ENCODE data around the gene FMNL2.

FMNL2 gene

DNA sequence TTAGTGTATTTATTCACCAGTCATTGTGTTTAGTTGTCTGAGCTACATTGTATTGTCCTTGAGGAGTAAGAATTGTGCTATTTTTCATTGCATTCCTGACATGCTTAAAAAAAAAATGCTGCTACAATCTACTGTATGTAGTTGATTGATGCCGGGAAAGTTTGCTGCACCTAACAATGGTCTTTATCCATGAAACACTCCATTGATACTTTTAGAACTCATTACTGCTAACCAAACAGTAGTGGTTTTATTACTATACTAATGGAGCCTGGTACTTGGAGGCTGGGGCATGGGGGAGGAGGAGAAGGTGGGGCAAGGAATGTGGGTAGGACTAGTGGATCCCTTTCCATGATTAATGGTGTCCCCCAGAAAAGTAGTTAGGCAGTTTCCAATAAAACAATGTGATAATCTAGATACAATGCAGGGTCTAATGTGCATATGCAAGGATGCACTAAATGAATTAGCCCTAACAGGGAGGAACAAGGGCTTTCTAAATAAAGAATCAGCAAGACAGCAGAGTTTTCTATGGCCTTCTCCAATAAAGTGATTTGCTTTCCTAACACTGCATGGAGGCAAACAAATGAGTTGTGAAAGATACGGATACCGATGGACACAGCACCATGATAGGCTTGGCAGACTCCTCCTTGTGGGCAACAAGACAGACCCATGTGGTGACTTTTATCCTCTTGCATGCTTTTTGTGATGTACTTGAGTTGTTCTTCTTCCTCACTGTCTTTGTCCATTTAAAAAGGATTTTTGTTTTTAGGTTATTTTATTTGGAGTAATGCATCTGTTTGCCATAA lies 78.5 kb downstream of the FMNL2 start:
- no peaks in the 10 kb centered on the region for H3K36me3 ChIP-seq (ENCODE audit: control insufficient read depth in 2 of 2, insufficient read depth in 2 of 2, low read length in 2 of 2)
- H3K9ac ChIP-seq (ENCODE audit: low read length in 2 of 2): no peak overlapping the region
- H3K27ac ChIP-seq (ENCODE audit: low read length): no peak overlapping the region
- H3K9me3 ChIP-seq (ENCODE audit: control insufficient read depth in 2 of 2, low read length in 2 of 2): no peaks in the 10 kb centered on the region
- no peaks in the 10 kb centered on the region for H3K27me3 ChIP-seq (ENCODE audit: control insufficient read depth in 1 of 2, insufficient read depth in 2 of 2, low read length in 2 of 2)
- no peak overlapping the region for H3K4me3 ChIP-seq (ENCODE audit: low read length in 2 of 2)
- no peaks in the 10 kb centered on the region for H3K4me1 ChIP-seq (ENCODE audit: control insufficient read depth, insufficient read depth, low read length)

DNA sequence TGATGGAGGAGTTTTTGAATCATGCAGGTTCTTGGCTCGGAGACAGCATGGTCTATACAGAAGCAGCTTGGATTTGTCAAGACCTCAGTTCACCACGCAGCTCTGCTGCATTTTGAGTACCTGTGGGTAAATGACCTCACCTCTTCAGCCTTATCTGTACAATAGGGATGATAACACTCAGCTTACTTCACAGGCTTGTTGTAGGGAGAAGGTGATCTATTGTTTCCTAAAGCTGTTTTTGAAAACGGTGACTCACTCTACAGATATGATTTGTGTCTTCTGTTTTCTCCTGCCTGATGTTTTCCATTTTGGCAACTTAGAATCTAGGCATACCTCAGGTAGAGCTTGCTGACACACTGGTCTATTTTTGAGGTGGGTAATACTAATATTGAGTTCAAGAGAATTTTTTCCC lies 80.3 kb downstream of the FMNL2 start:
- H3K4me1 ChIP-seq (ENCODE audit: control insufficient read depth, insufficient read depth, low read length): no peaks in the 10 kb centered on the region

DNA sequence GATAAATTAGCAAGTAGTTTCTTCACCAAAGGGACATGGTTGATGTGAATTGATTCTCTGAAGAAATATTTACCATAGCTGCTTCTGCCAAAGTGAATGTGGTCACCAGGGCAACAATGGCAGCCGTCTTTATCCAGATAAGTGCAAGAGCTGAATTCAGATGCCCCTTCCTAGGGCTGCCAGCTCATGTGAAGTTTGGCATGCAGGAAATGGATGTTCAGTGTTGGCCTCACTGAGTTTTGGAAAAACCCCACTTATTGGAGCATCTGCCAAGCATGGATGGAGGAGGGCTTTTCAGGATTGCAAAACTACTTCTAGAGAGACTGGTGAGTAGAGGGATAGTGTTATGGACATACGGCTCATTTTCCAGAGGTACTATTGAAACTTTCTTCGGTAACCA lies 80.8 kb downstream of the FMNL2 start:
- no peaks in the 10 kb centered on the region for H3K4me1 ChIP-seq (ENCODE audit: control insufficient read depth, insufficient read depth, low read length)
- no peaks in the 10 kb centered on the region for H3K9me3 ChIP-seq (ENCODE audit: control insufficient read depth in 2 of 2, low read length in 2 of 2)
- no peak overlapping the region for H3K4me3 ChIP-seq (ENCODE audit: low read length in 2 of 2)
- H3K27ac ChIP-seq (ENCODE audit: low read length): no peak overlapping the region
- no peak overlapping the region for H3K9ac ChIP-seq (ENCODE audit: low read length in 2 of 2)
- no peaks in the 10 kb centered on the region for H3K27me3 ChIP-seq (ENCODE audit: control insufficient read depth in 1 of 2, insufficient read depth in 2 of 2, low read length in 2 of 2)
- H3K36me3 ChIP-seq (ENCODE audit: control insufficient read depth in 2 of 2, insufficient read depth in 2 of 2, low read length in 2 of 2): no peaks in the 10 kb centered on the region

More for the DNA sequence above, 80.3 kb downstream of the FMNL2 start:
- Histone ChIP-seq H3K27ac (ENCODE audit: low read length) (no peak overlapping the region), H3K9ac (ENCODE audit: low read length in 2 of 2) (no peak overlapping the region), H3K4me3 (ENCODE audit: low read length in 2 of 2) (no peak overlapping the region), H3K27me3 (ENCODE audit: control insufficient read depth in 1 of 2, insufficient read depth in 2 of 2, low read length in 2 of 2) (no peaks in the 10 kb centered on the region), H3K36me3 (ENCODE audit: control insufficient read depth in 2 of 2, insufficient read depth in 2 of 2, low read length in 2 of 2) (no peaks in the 10 kb centered on the region), H3K9me3 (ENCODE audit: control insufficient read depth in 2 of 2, low read length in 2 of 2) (no peaks in the 10 kb centered on the region)

DNA sequence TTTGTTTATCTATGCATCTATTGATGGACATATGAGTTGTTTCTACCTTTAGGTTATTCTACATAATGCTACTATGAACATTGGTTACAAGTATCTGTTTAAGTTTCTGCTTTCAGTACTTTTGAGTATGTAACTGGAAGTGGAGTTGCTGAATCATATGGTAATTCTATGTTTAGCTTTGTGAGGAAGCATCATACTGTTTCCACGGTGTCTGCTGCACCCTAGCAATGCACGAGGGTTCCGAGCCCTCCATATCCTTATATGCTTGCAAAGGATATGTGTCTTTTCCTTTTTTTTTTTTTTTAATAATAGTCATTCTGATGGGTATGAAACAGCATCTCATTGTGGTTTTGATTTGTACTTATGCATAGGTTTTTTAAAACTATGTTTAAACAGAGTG lies 83.7 kb downstream of the FMNL2 start:
- Histone ChIP-seq H3K9me3 (ENCODE audit: control insufficient read depth in 2 of 2, low read length in 2 of 2) (no peaks in the 10 kb centered on the region), H3K4me3 (ENCODE audit: low read length in 2 of 2) (no peak overlapping the region), H3K27me3 (ENCODE audit: control insufficient read depth in 1 of 2, insufficient read depth in 2 of 2, low read length in 2 of 2) (no peaks in the 10 kb centered on the region), H3K9ac (ENCODE audit: low read length in 2 of 2) (no peak overlapping the region), H3K36me3 (ENCODE audit: control insufficient read depth in 2 of 2, insufficient read depth in 2 of 2, low read length in 2 of 2) (no peaks in the 10 kb centered on the region), H3K4me1 (ENCODE audit: control insufficient read depth, insufficient read depth, low read length) (no peaks in the 10 kb centered on the region), H3K27ac (ENCODE audit: low read length) (no peak overlapping the region)

DNA sequence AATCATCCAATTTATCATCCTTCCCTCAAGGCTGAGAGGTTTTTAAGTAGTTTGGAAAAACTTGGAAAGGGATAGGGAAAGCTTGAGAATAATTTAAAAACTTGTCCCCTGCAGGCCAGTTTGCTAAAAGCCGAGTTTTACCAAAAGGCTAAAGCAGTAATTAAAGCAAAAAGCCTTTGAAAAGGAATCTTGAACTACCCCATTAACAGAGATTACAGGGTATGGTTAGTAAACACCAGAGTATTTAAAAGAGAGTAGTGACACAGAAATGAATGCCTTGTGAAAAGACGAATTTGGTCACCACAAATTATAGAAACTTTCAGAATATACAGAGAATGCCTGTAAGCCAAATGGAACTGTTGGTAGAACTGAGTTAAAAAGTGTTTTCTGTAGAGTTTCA lies 85.0 kb downstream of the FMNL2 start:
- no peak overlapping the region for H3K9ac ChIP-seq (ENCODE audit: low read length in 2 of 2)
- no peaks in the 10 kb centered on the region for H3K4me1 ChIP-seq (ENCODE audit: control insufficient read depth, insufficient read depth, low read length)
- no peak overlapping the region for H3K27ac ChIP-seq (ENCODE audit: low read length)

DNA sequence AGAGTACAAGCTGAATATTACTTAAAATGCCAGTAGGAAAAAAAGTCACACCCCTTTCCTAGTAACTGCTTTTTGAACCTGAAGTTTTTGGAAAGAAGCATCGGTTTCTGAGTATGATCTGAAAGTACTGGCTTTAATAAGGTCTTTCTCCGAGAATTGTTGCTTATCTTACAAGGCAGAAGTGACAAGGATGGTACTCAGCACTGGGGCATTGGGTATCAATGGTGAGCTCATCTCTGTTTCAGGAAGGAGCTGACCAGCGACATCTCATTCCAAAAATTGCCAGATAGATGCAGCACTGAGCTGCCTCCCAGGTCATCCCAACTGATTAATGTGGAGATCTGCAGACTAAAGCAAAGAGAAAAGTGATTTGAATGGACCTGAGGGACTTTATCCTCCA lies 85.4 kb downstream of the FMNL2 start:
- Histone ChIP-seq H3K4me1 (ENCODE audit: control insufficient read depth, insufficient read depth, low read length) (no peaks in the 10 kb centered on the region), H3K9me3 (ENCODE audit: control insufficient read depth in 2 of 2, low read length in 2 of 2) (no peaks in the 10 kb centered on the region), H3K4me3 (ENCODE audit: low read length in 2 of 2) (no peak overlapping the region), H3K27me3 (ENCODE audit: control insufficient read depth in 1 of 2, insufficient read depth in 2 of 2, low read length in 2 of 2) (no peaks in the 10 kb centered on the region), H3K36me3 (ENCODE audit: control insufficient read depth in 2 of 2, insufficient read depth in 2 of 2, low read length in 2 of 2) (no peaks in the 10 kb centered on the region), H3K27ac (ENCODE audit: low read length) (no peak overlapping the region), H3K9ac (ENCODE audit: low read length in 2 of 2) (no peak overlapping the region)

More for the DNA sequence above, 85.0 kb downstream of the FMNL2 start:
- Histone ChIP-seq H3K27me3 (ENCODE audit: control insufficient read depth in 1 of 2, insufficient read depth in 2 of 2, low read length in 2 of 2) (no peaks in the 10 kb centered on the region), H3K36me3 (ENCODE audit: control insufficient read depth in 2 of 2, insufficient read depth in 2 of 2, low read length in 2 of 2) (no peaks in the 10 kb centered on the region), H3K4me3 (ENCODE audit: low read length in 2 of 2) (no peak overlapping the region), H3K9me3 (ENCODE audit: control insufficient read depth in 2 of 2, low read length in 2 of 2) (no peaks in the 10 kb centered on the region)

DNA sequence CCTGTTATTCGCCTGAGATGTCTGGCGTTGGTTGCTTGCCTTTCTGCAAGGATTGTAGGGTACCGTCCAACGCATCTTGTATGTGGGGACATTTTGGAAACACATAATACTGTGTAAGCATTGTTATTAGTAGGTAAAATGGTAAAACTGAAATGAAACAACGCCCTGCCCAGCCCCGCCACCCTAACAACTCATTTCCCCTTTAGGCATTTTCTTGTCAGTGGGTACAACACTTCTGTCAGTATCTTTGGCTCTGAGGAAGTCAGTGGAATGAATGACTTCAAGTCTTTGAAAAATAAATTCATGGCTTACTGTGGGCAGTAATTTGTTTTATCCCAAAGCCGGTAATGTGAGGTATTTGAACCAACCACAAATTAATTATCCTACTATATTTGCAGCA lies 86.0 kb downstream of the FMNL2 start:
- Histone ChIP-seq H3K36me3 (ENCODE audit: control insufficient read depth in 2 of 2, insufficient read depth in 2 of 2, low read length in 2 of 2) (no peaks in the 10 kb centered on the region), H3K9me3 (ENCODE audit: control insufficient read depth in 2 of 2, low read length in 2 of 2) (no peaks in the 10 kb centered on the region), H3K27ac (ENCODE audit: low read length) (no peak overlapping the region), H3K9ac (ENCODE audit: low read length in 2 of 2) (no peak overlapping the region), H3K4me1 (ENCODE audit: control insufficient read depth, insufficient read depth, low read length) (no peaks in the 10 kb centered on the region), H3K4me3 (ENCODE audit: low read length in 2 of 2) (no peak overlapping the region), H3K27me3 (ENCODE audit: control insufficient read depth in 1 of 2, insufficient read depth in 2 of 2, low read length in 2 of 2) (no peaks in the 10 kb centered on the region)

DNA sequence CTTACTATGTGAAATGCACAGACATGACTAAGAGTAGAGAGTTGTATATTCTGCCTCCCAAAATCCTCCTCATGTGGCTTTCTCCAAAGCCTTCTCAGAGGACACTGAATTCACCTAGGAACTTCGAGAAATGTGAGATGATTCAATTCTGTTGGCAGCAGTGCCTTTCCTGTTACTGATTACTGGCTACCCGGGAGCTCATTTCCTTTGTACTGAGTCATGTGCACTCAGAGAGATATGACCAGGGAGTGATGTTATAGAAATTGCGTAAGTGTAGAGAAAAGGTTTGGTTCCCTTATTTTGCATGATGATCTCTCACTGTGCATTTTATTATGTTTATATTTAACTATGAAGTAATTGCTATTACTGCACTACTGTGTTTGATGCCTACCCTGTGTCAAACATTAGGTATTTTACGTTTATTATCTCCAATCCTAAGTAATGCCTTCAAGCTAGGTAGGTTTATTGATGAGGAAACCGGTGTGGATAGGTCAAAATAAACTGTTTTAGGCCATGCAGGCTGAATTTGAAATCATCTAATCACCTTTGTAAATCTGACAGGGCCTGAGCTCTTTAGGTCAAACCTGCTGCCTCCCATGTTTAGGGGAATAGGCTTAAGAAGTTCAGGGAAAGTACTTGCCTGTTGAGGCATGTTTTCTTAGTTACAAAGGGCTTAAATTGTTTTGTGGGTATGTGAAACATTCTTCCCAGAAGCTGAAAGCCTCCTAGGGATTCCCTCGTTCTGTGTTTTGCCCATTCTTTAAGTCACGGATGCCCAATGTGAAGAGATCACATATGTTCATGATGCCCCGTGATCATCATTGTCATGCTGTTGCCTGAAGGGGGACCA lies 86.8 kb downstream of the FMNL2 start:
- no peaks in the 10 kb centered on the region for H3K27me3 ChIP-seq (ENCODE audit: control insufficient read depth in 1 of 2, insufficient read depth in 2 of 2, low read length in 2 of 2)
- H3K9me3 ChIP-seq (ENCODE audit: control insufficient read depth in 2 of 2, low read length in 2 of 2): no peaks in the 10 kb centered on the region
- no peaks in the 10 kb centered on the region for H3K36me3 ChIP-seq (ENCODE audit: control insufficient read depth in 2 of 2, insufficient read depth in 2 of 2, low read length in 2 of 2)
- no peak overlapping the region for H3K27ac ChIP-seq (ENCODE audit: low read length)
- no peak overlapping the region for H3K4me3 ChIP-seq (ENCODE audit: low read length in 2 of 2)
- no peaks in the 10 kb centered on the region for H3K4me1 ChIP-seq (ENCODE audit: control insufficient read depth, insufficient read depth, low read length)
- no peak overlapping the region for H3K9ac ChIP-seq (ENCODE audit: low read length in 2 of 2)

DNA sequence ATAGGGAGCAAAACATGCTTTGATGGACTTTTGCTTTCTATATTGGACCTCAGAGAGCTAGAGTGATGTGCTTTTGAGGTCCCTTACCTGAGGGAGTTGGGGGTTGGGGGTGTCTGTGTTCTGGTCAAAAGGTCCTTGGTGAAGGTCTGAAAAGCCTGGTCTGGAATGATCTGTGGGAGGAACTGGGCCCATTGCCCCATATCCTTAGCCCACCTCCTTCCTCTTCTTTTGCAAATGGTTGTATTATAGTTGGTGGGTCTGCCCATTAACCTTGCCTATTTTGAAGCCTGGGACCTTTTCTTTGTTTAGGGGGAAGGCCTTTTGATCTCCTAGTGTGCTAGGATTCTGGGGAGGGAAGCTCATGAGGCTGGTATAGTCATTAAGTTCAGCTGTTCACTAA lies 88.7 kb downstream of the FMNL2 start:
- H3K4me1 ChIP-seq (ENCODE audit: control insufficient read depth, insufficient read depth, low read length): no peaks in the 10 kb centered on the region
- H3K27me3 ChIP-seq (ENCODE audit: control insufficient read depth in 1 of 2, insufficient read depth in 2 of 2, low read length in 2 of 2): no peaks in the 10 kb centered on the region
- H3K36me3 ChIP-seq (ENCODE audit: control insufficient read depth in 2 of 2, insufficient read depth in 2 of 2, low read length in 2 of 2): no peaks in the 10 kb centered on the region

DNA sequence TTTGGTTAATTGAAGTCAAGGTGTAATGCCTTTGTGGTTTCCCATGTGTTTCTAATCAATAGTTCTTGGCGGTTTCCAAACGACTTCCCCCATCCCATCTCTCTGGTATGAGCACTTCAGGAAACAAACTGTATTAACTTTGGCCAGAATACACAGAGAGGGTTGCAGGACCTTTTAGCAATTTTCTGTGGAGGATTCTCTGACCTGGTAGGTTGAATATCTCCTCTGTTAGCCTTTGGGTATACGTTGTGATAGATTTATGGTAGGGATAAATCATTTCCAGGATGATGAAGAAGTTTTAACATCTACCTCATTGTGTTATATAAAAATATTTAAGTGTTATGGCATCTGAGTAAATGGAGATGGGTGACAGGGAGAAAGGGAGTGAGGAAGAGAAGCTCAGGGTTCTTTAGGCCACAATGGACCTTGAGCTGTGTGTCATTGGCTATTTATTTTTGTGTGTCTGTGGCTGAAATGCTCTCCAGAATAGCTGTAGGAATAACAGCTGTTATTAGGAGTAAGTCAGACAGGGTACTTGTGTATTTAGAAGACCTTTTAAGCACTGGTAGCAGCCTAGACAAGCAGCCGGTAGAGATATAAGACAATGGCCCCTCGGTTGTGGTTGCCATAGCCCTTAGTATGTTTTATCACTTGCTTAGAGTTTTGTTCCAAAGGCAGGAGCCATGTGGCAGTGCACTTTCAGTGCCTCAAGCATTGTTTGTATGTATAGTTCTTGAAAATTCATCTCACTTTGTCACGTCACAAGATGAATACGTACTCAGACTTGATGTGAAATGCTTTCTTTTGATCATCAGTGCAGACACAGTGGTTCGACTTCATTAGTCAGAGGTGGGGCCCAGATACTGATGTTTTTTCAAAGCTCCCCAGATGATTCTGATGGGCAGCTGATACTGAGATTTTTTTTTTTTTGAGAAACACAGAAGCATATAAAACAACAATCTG lies 91.1 kb downstream of the FMNL2 start:
- no peaks in the 10 kb centered on the region for H3K9me3 ChIP-seq (ENCODE audit: control insufficient read depth in 2 of 2, low read length in 2 of 2)
- no peak overlapping the region for H3K27ac ChIP-seq (ENCODE audit: low read length)
- H3K27me3 ChIP-seq (ENCODE audit: control insufficient read depth in 1 of 2, insufficient read depth in 2 of 2, low read length in 2 of 2): no peaks in the 10 kb centered on the region
- no peak overlapping the region for H3K4me3 ChIP-seq (ENCODE audit: low read length in 2 of 2)
- no peaks in the 10 kb centered on the region for H3K4me1 ChIP-seq (ENCODE audit: control insufficient read depth, insufficient read depth, low read length)
- no peak overlapping the region for H3K9ac ChIP-seq (ENCODE audit: low read length in 2 of 2)
- H3K36me3 ChIP-seq (ENCODE audit: control insufficient read depth in 2 of 2, insufficient read depth in 2 of 2, low read length in 2 of 2): no peaks in the 10 kb centered on the region

More for the DNA sequence above, 88.7 kb downstream of the FMNL2 start:
- no peak overlapping the region for H3K4me3 ChIP-seq (ENCODE audit: low read length in 2 of 2)
- H3K9ac ChIP-seq (ENCODE audit: low read length in 2 of 2): no peak overlapping the region
- H3K9me3 ChIP-seq (ENCODE audit: control insufficient read depth in 2 of 2, low read length in 2 of 2): no peaks in the 10 kb centered on the region
- H3K27ac ChIP-seq (ENCODE audit: low read length): no peak overlapping the region

Data from stomach smooth muscle (tissue), 2 donors.